Endothelial cell of umbilical vein (primary cell): ENCODE data around the gene KAT2B. TPM values are rescaled to one million over a fixed set of nuclear protein-coding genes. Genes with fewer than 3 reads are reported as not detected.

Source experiments
- BruUV-seq: library from RNA; stranded (reverse); fragments of 400-500 nt; replicated peaks from 2 replicates; lab custom pipeline; 2021; lab: Mats Ljungman, UMichigan
- CTCF ChIA-PET: fragments of 300-600, 350-600 bp; sonication (Branson Sonifier 250); formaldehyde crosslinking; loops from one replicate; lab custom pipeline; 2021; ENCODE audit warnings: antibody characterized with exemption, inconsistent platforms; lab: Charles Lee
- POLR2A ChIA-PET: fragments of 300-600, 350-600 bp; sonication (Branson Sonifier 250); formaldehyde crosslinking; loops from one replicate; lab custom pipeline; 2021; ENCODE audit warnings: antibody characterized with exemption, inconsistent platforms; lab: Charles Lee
- DNase-seq: peaks from one replicate; pipeline ENCODE4 v3.0.0-alpha.2; 2011; ENCODE audit warnings: low read depth, low spot score
- FAIRE-seq: peaks from 2 replicates; lab custom pipeline; 2011; peaks lifted over from hg19 to GRCh38; lab: Jason Lieb, UNC
- H2AFZ ChIP-seq: 2 replicates; pipeline ENCODE4 v1.6.0; 2012; ENCODE audit warnings: low read depth, low read length, control low read depth, inconsistent platforms
- H3K27ac ChIP-seq: 2 replicates; pipeline ENCODE4 v1.5.1; 2011; ENCODE audit warnings: low read depth, mild to moderate bottlenecking, control low read depth, low read length, moderate library complexity; ENCODE audit not compliant: insufficient read depth
- H3K27me3 ChIP-seq, 2 experiments: 2 replicates each; pipeline versions ENCODE4 v1.6.0 to v1.6.1; 2011; ENCODE audit warnings: low read length in 2 of 2, mixed read lengths in 1 of 2; ENCODE audit not compliant: control insufficient read depth in 2 of 2, insufficient read depth in 2 of 2
- H3K36me3 ChIP-seq, 2 experiments: 2 replicates in 1 of 2; 3 replicates in 1 of 2; pipeline ENCODE4 v1.5.1; 2011; ENCODE audit warnings: low read length in 2 of 2, mild to moderate bottlenecking in 1 of 2, moderate library complexity in 1 of 2; ENCODE audit not compliant: control insufficient read depth in 2 of 2, insufficient read depth in 2 of 2; ENCODE audit errors: extremely low read depth in 1 of 2
- H3K4me1 ChIP-seq: 3 replicates; pipeline ENCODE4 v1.5.1; 2011; ENCODE audit warnings: mild to moderate bottlenecking, low read length; ENCODE audit not compliant: control insufficient read depth, insufficient read depth; ENCODE audit errors: extremely low read depth
- H3K4me2 ChIP-seq: 2 replicates; pipeline ENCODE4 v1.6.1; 2011; ENCODE audit warnings: low read length, control low read depth, mixed read lengths; ENCODE audit not compliant: insufficient read depth
- H3K4me3 ChIP-seq, 3 experiments: fragments of 200-600 bp in 1 of 3; sonication (generic), shearing (Covaris generic) in 1 of 3; replicated peaks in 1 of 3; 2 replicates each; pipeline ENCODE4 v1.5.1; 2011 to 2016; ENCODE audit warnings: control low read depth in 3 of 3, low read length in 3 of 3, mild to moderate bottlenecking in 2 of 3, inconsistent platforms in 1 of 3, low read depth in 1 of 3, moderate library complexity in 1 of 3; ENCODE audit not compliant: insufficient read depth in 1 of 3
- H3K79me2 ChIP-seq: 2 replicates; pipeline ENCODE4 v1.6.0; 2012; ENCODE audit warnings: low read length, inconsistent platforms; ENCODE audit not compliant: control insufficient read depth, insufficient read depth
- H3K9ac ChIP-seq: replicated peaks from 2 replicates; pipeline ENCODE3; 2011; ENCODE audit warnings: low read length, control low read depth; ENCODE audit not compliant: insufficient read depth; ENCODE audit errors: extremely low read depth
- H3K9me1 ChIP-seq: replicated peaks from 3 replicates; pipeline ENCODE4 v1.6.0; 2011; ENCODE audit warnings: mild to moderate bottlenecking, low read length; ENCODE audit not compliant: control insufficient read depth, insufficient read depth; ENCODE audit errors: extremely low read depth
- H3K9me3 ChIP-seq: replicated peaks from 2 replicates; pipeline ENCODE4 v1.5.1; 2012; ENCODE audit warnings: low read length, inconsistent platforms; ENCODE audit not compliant: control insufficient read depth, insufficient read depth
- H4K20me1 ChIP-seq: replicated peaks from 2 replicates; pipeline ENCODE3; 2011; ENCODE audit warnings: mild to moderate bottlenecking, low read length; ENCODE audit not compliant: control insufficient read depth, insufficient read depth; ENCODE audit errors: extremely low read depth
- CTCF ChIP-seq, 2 donors: IDR thresholded peaks; 1 replicate in 1 of 2; 2 replicates in 1 of 2; pipeline ENCODE4 v1.5.1; 2011; ENCODE audit warnings: low read length in 2 of 2, mild to moderate bottlenecking in 2 of 2, moderate library complexity in 2 of 2, control low read depth in 1 of 2, inconsistent platforms in 1 of 2, low read depth in 1 of 2; ENCODE audit not compliant: insufficient read depth in 1 of 2; ENCODE audit errors: extremely low read depth in 1 of 2
- EZH2 ChIP-seq: IDR thresholded peaks from 2 replicates; pipeline ENCODE4 v1.6.1; 2012; ENCODE audit warnings: borderline replicate concordance, low read depth, mild to moderate bottlenecking, moderate library complexity, low read length, inconsistent platforms; ENCODE audit not compliant: severe bottlenecking
- FOS ChIP-seq: IDR thresholded peaks from 2 replicates; pipeline ENCODE4 v1.6.1; 2011; ENCODE audit warnings: mild to moderate bottlenecking, low read length, moderate library complexity, borderline replicate concordance; ENCODE audit not compliant: insufficient read depth
- GATA2 ChIP-seq: IDR thresholded peaks from 2 replicates; pipeline ENCODE4 v1.7.0; 2011; ENCODE audit warnings: low read depth, mild to moderate bottlenecking, moderate library complexity, mixed read lengths, low read length; ENCODE audit not compliant: insufficient read length, insufficient read depth
- JUN ChIP-seq: IDR thresholded peaks from 2 replicates; pipeline ENCODE4 v1.6.1; 2011; ENCODE audit warnings: borderline replicate concordance, low read depth; ENCODE audit not compliant: insufficient read length, insufficient read depth
- MYC ChIP-seq: IDR thresholded peaks from one replicate; pipeline ENCODE4 v1.6.1; 2011; ENCODE audit warnings: mild to moderate bottlenecking, low read depth, low read length
- POLR2A ChIP-seq: IDR thresholded peaks from 2 replicates; pipeline ENCODE4 v1.6.1; 2012; ENCODE audit warnings: low read depth, mild to moderate bottlenecking, control low read depth, low read length
- POLR2AphosphoS5 ChIP-seq: IDR thresholded peaks from 2 replicates; pipeline ENCODE4 v1.6.1; 2012; ENCODE audit warnings: low read depth, mild to moderate bottlenecking, control low read depth, low read length, moderate library complexity; ENCODE audit not compliant: insufficient read depth
- dilution Hi-C: fragments of 300-500 bp; cut with MboI; formaldehyde crosslinking; loops from one replicate; pipeline ENCODE4 v1.15.0; 2019; ENCODE audit warnings: low sequenced_read_pairs; ENCODE audit not compliant: extremely low pct_ligation_motif_present
- intact Hi-C: fragments of 100-400 bp; cut with micrococcal nuclease; formaldehyde crosslinking; loops from one replicate; pipeline ENCODE4 v1.10.0; 2022
- polyA plus RNA-seq, 4 experiments: library from polyadenylated mRNA; depleted of rRNA in 3 of 4; stranded (reverse) in 3 of 4; unstranded in 1 of 4; fragments of >200 nt; gene quantifications; 2 replicates each; pipeline versions ENCODE4 v1.2.1 to v1.2.3, GENCODE V29; 2011 to 2012; ENCODE audit warnings: missing spikeins in 1 of 4
- total RNA-seq: library from RNA; stranded (reverse); gene quantifications from 2 replicates; pipeline ENCODE4 v1.2.3, GENCODE V29; 2021
- TF ChIP-seq, protein P1 (sequence below): IDR thresholded peaks from 2 replicates; pipeline ENCODE4 v1.6.1; 2011; ENCODE audit not compliant: insufficient read depth, insufficient read length

The KAT2B gene
- total and polyA plus RNA-seq, 2 donors (not counting 3 experiments of a cell fraction or from before 2014, with no cell fraction given): 2.6 to 11.0 TPM

DNA sequence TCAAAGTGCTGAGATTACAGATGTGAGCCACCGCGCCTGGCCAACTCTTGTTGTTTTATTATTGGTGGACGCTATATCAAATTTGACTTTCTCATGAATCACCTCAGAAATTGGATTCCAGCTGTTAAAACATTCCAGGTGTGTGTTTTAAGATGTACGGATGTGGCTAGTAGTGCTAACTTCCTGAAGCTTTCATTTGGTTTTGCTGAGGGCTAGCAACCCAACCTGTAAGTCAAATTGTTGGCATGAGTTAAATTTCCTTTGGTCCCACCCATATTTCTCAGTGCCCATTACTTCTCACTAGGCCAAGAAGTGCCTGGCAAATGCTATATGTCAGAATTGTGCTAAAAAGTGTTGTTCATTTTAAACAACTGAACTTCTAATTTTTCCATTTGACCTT lies 13.1 kb upstream of the KAT2B start:
- no peak for TF ChIP-seq CTCF (IDR thresholded peaks at IDR 0.05; ENCODE audit: extremely low read depth in 1 of 2, insufficient read depth in 1 of 2, low read depth in 1 of 2, low read length in 2 of 2)
- Histone ChIP-seq H3K4me3 (no peak overlapping the region), H3K27ac (no peak overlapping the region), H3K9me1 (no peaks in the 10 kb centered on the region), H2AFZ (peak overlapping the region; percentile 2), H3K27me3 (no peaks in the 10 kb centered on the region), H3K9ac (no peak overlapping the region), H3K9me3 (no peaks in the 10 kb centered on the region), H3K4me2 (no peak overlapping the region), H3K36me3 (no peaks in the 10 kb centered on the region), H3K79me2 (no peaks in the 10 kb centered on the region), H3K4me1 (peaks cover 21% of the 10 kb centered on the region), H4K20me1 (no peaks in the 10 kb centered on the region)
- DNase-seq: peak; percentile 9
- CTCF ChIA-PET: interaction anchor here (1.2 kb wide), 1 partner anchor 141 kb away, joined by 4 read pairs; no protein-coding TSS in a partner anchor
- intact Hi-C loops (no loop called here), dilution Hi-C loops (no loop called here)
- POLR2A ChIA-PET: interaction anchor here (0.6 kb wide), 1 partner anchor 36 kb away, joined by 3 read pairs; no protein-coding TSS in a partner anchor
- FAIRE-seq: no peak
- BruUV-seq: no TSS peak

DNA sequence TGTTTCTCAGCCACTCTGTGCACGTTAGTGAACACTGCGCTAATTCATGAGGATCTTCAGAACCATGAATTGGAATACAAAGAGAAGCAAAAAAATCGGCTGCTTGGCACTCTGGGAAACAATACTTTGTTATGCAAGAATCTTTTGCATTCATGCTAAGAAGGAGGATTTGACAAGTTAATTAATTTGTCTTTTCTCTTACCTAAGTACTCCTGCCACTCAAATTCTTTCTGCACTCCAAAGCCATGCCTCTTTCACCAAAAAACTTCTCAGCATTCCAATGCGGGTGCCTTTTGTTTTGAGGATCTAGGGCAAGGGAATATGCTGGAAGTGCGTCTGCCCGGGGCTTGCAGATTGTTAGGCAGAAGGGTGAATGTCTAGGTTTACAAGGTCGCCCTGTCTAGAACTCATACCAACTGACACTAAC lies 11.3 kb upstream of the KAT2B start:
- intact Hi-C loops: no loop called here
- CTCF ChIA-PET: interaction anchor here (1.4 kb wide), 1 partner anchor 34 kb away, joined by 3 read pairs; no protein-coding TSS in a partner anchor
- Histone ChIP-seq H3K36me3 (no peaks in the 10 kb centered on the region), H3K27ac (no peak overlapping the region), H3K9me1 (no peaks in the 10 kb centered on the region), H3K27me3 (no peaks in the 10 kb centered on the region), H4K20me1 (no peaks in the 10 kb centered on the region), H3K4me1 (peaks cover 9% of the 10 kb centered on the region), H3K4me2 (no peak overlapping the region), H3K79me2 (no peaks in the 10 kb centered on the region), H3K4me3 (no peak overlapping the region), H2AFZ (no peak overlapping the region), H3K9ac (no peak overlapping the region), H3K9me3 (no peaks in the 10 kb centered on the region)
- no TSS peak for BruUV-seq
- dilution Hi-C loops: no loop called here
- DNase-seq (no peak), FAIRE-seq (no peak)
- POLR2A ChIA-PET: no interaction called here
- TF ChIP-seq FOS: no peak
- TF ChIP-seq JUN: no peak
- no peak for TF ChIP-seq POLR2AphosphoS5
- no peak for TF ChIP-seq MYC
- TF ChIP-seq GATA2: no peak
- no peak for TF ChIP-seq CTCF (IDR thresholded peaks at IDR 0.05; ENCODE audit: extremely low read depth in 1 of 2, insufficient read depth in 1 of 2, low read depth in 1 of 2, low read length in 2 of 2)
- TF ChIP-seq POLR2A: no peak
- no peak for TF ChIP-seq EZH2
- TF ChIP-seq, protein P1, sequence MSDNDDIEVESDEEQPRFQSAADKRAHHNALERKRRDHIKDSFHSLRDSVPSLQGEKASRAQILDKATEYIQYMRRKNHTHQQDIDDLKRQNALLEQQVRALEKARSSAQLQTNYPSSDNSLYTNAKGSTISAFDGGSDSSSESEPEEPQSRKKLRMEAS: no peak
